Duodenal mucosa (tissue), 2 donors: ENCODE results near the gene GTF2A1.

Experiments
- H3K27ac ChIP-seq: one replicate; pipeline ENCODE4 v1.7.0; 2013; ENCODE audit warnings: low read depth, low read length
- H3K27me3 ChIP-seq, 2 donors: one replicate each; pipeline ENCODE4 v1.7.0; 2013; ENCODE audit warnings: low read length in 2 of 2, control low read depth in 1 of 2; ENCODE audit not compliant: insufficient read depth in 2 of 2, control insufficient read depth in 1 of 2
- H3K36me3 ChIP-seq, 2 donors: one replicate each; pipeline ENCODE4 v1.7.0; 2013; ENCODE audit warnings: low read length in 2 of 2, control low read depth in 1 of 2; ENCODE audit not compliant: insufficient read depth in 2 of 2, control insufficient read depth in 1 of 2
- H3K4me1 ChIP-seq, 2 donors: one replicate each; pipeline ENCODE4 v1.7.0; 2013; ENCODE audit warnings: low read length in 2 of 2, control low read depth in 1 of 2; ENCODE audit not compliant: insufficient read depth in 2 of 2, control insufficient read depth in 1 of 2
- H3K4me3 ChIP-seq, 2 donors: one replicate each; pipeline ENCODE4 v1.7.0; 2013; ENCODE audit warnings: low read length in 2 of 2, low read depth in 1 of 2
- H3K9ac ChIP-seq, 2 donors: one replicate each; pipeline ENCODE4 v1.7.0; 2013; ENCODE audit warnings: low read length in 2 of 2, low read depth in 1 of 2
- H3K9me3 ChIP-seq, 2 donors: one replicate each; pipeline ENCODE4 v1.7.0; 2013; ENCODE audit warnings: low read length in 2 of 2, control low read depth in 1 of 2; ENCODE audit not compliant: control insufficient read depth in 1 of 2

GTF2A1 gene

DNA sequence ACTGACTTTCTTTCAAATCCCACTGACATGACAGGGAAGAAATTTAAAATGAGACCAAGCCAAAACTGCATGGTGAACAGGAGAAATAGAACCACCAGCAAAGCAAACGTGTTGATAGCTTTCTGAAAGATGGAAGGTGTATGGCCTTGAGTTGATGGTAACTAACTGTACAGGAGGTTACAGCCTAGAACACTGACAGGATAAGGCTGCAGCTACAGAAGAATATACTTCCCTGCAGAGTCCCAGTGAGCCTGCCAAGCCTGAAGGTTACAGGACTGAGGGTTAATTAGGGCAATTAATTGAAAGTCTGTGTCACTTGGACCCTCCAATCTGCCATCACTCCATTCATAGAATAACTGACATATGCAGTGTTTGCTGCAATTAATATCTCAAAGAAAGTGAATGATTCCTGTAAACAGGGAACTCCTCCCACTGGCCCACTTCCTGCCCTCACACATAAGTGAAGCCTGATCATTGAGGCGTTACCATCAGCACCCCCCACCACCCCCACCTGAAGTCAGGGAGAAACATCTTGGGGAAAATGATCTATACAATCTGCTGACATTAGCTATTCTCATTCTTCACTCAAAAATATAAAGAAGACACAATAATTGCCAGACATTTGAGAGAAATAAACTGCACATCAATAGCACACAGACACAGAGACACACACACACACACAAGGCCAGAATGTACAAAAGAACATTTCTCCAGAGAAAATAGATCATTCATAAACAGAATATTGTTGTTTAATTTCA is 73.4 kb downstream of the GTF2A1 start:
- peaks cover 4 to 11% of the 10 kb centered on the region in 2 donors for H3K4me1 ChIP-seq
- no peak overlapping the region for H3K9ac ChIP-seq
- H3K36me3 ChIP-seq: no peaks in the 10 kb centered on the region

GRCh38 chr14:81144824-81145603 is 75.7 kb downstream of the GTF2A1 start:
- no peak overlapping the region for H3K9ac ChIP-seq
- no peaks in the 10 kb centered on the region for H3K36me3 ChIP-seq
- H3K4me1 ChIP-seq: peaks cover 4 to 11% of the 10 kb centered on the region in 2 donors
- no peaks in the 10 kb centered on the region for H3K27me3 ChIP-seq
- H3K27ac ChIP-seq: no peak overlapping the region
- no peaks in the 10 kb centered on the region for H3K9me3 ChIP-seq
- H3K4me3 ChIP-seq: no peak overlapping the region

More for the DNA sequence above, 73.4 kb downstream of the GTF2A1 start:
- no peaks in the 10 kb centered on the region for H3K9me3 ChIP-seq
- H3K27me3 ChIP-seq: no peaks in the 10 kb centered on the region
- no peak overlapping the region for H3K27ac ChIP-seq
- no peak overlapping the region for H3K4me3 ChIP-seq

GRCh38 chr14:81143793-81144192 is 77.0 kb downstream of the GTF2A1 start:
- H3K9ac ChIP-seq: no peak overlapping the region
- H3K9me3 ChIP-seq: no peaks in the 10 kb centered on the region
- no peaks in the 10 kb centered on the region for H3K27me3 ChIP-seq
- no peak overlapping the region for H3K4me3 ChIP-seq
- H3K36me3 ChIP-seq: no peaks in the 10 kb centered on the region
- H3K27ac ChIP-seq: no peak overlapping the region
- H3K4me1 ChIP-seq: peaks cover 4 to 11% of the 10 kb centered on the region in 2 donors

DNA sequence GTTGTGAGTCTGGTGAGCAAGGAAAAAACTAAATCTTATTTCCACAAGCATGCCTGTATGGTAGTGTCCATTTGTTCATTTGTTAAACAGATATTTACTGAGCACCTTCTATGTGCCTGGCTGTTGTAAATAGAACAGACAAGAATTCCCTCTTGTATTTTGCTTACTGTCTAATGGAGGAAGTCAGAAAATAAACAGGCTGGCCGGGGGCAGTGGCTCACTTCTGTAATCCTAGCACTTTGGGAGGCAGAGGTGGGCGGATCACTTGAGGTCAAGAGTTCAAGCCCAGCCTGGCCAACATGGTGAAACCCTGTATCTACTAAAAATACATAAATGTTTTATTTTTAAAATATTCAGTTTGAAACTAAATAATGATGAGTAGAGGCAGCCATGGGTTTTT is 79.3 kb downstream of the GTF2A1 start:
- Histone ChIP-seq H3K9ac (no peak overlapping the region), H3K9me3 (no peaks in the 10 kb centered on the region), H3K4me1 (peaks cover 4 to 11% of the 10 kb centered on the region in 2 donors), H3K4me3 (no peak overlapping the region), H3K27me3 (no peaks in the 10 kb centered on the region), H3K36me3 (no peaks in the 10 kb centered on the region), H3K27ac (no peak overlapping the region)

- Histone ChIP-seq H3K9ac (no peak overlapping the region), H3K9me3 (no peaks in the 10 kb centered on the region), H3K27me3 (no peaks in the 10 kb centered on the region), H3K4me1 (no peaks in the 10 kb centered on the region), H3K27ac (no peak overlapping the region), H3K4me3 (no peak overlapping the region), H3K36me3 (no peaks in the 10 kb centered on the region)
These were observed 82.3 kb downstream of the GTF2A1 start for GRCh38 chr14:81138429-81138828.

DNA sequence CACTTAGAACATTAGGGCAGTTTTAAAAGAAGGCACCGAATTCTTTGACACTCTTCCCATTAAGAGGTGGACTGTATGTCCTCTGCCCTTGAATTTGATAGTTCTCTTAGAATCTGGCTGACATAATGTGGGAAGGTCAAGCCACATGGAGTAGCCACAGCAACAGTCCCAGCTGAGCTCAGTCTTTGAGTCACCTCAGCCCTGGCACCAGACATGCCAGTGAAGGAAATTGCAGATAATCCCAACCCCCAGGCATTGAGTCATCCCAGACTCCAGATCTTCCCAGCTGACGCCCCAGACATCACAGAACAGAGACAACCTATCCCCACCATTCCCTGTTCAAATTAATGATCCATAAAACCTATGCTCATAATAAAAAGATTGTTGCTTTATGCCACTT is 83.4 kb downstream of the GTF2A1 start:
- Histone ChIP-seq H3K4me3 (no peak overlapping the region), H3K27ac (no peak overlapping the region), H3K4me1 (no peaks in the 10 kb centered on the region), H3K36me3 (no peaks in the 10 kb centered on the region), H3K9ac (no peak overlapping the region), H3K9me3 (no peaks in the 10 kb centered on the region), H3K27me3 (no peaks in the 10 kb centered on the region)

GRCh38 chr14:81133400-81133799 is 87.4 kb downstream of the GTF2A1 start:
- H3K9me3 ChIP-seq: no peaks in the 10 kb centered on the region
- H3K27ac ChIP-seq: no peak overlapping the region
- H3K27me3 ChIP-seq: no peaks in the 10 kb centered on the region
- no peak overlapping the region for H3K4me3 ChIP-seq
- no peaks in the 10 kb centered on the region for H3K4me1 ChIP-seq
- H3K36me3 ChIP-seq: no peaks in the 10 kb centered on the region
- H3K9ac ChIP-seq: no peak overlapping the region

- Histone ChIP-seq H3K4me3 (no peak overlapping the region), H3K27ac (no peak overlapping the region), H3K36me3 (no peaks in the 10 kb centered on the region), H3K9ac (no peak overlapping the region), H3K4me1 (no peaks in the 10 kb centered on the region), H3K9me3 (no peaks in the 10 kb centered on the region), H3K27me3 (no peaks in the 10 kb centered on the region)
These were observed 88.3 kb downstream of the GTF2A1 start for GRCh38 chr14:81132468-81132867.

DNA sequence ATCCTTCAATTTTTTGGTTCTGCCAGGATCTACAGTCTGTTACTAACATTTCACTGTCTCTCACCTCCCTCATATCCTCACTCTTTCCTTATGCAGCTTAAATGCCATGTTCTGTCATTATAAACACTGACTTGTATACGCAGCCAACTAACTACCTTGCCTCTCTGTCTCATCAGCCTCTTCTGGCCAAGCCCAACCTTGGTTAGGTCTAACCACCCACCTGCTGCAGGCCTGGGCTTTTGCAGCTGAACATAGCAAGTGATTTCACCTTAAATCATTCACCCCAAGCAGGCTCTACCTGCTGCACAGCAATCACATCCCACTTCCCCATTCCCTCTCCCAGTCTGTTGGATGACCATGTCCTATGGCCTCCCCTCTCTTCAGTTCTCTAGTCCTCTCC is 91.5 kb downstream of the GTF2A1 start:
- Histone ChIP-seq H3K27me3 (no peaks in the 10 kb centered on the region), H3K36me3 (no peaks in the 10 kb centered on the region), H3K4me3 (no peak overlapping the region), H3K9ac (no peak overlapping the region), H3K4me1 (no peaks in the 10 kb centered on the region), H3K27ac (no peak overlapping the region), H3K9me3 (no peaks in the 10 kb centered on the region)

DNA sequence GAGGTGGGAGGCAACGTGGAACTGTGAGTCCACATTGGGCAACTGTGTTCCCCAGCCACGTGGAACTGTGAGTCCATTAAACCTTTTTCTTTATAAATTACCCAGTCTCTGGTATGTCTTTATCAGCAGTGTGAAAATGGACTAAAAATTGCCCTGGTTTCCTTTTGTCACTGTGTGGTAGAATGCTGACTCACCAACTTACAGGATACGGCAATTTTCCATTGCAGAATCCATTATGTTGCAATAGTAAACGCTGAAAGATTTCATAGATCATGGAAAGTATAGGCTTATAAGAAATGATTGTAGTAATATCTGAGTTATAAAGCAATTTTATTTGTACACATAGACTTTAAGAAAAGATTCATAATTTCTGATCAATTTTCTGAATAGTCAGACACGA is 93.0 kb downstream of the GTF2A1 start:
- H3K27ac ChIP-seq: no peak overlapping the region
- no peaks in the 10 kb centered on the region for H3K9me3 ChIP-seq
- no peak overlapping the region for H3K4me3 ChIP-seq
- no peaks in the 10 kb centered on the region for H3K36me3 ChIP-seq
- no peaks in the 10 kb centered on the region for H3K4me1 ChIP-seq
- no peaks in the 10 kb centered on the region for H3K27me3 ChIP-seq
- no peak overlapping the region for H3K9ac ChIP-seq
